HuH-7 (cell line): ENCODE results near the gene APBB1.

Experiments
- DNase-seq: peaks from one replicate; pipeline ENCODE4 v3.0.0; 2011; ENCODE audit warnings: low spot score

Gene APBB1

DNA sequence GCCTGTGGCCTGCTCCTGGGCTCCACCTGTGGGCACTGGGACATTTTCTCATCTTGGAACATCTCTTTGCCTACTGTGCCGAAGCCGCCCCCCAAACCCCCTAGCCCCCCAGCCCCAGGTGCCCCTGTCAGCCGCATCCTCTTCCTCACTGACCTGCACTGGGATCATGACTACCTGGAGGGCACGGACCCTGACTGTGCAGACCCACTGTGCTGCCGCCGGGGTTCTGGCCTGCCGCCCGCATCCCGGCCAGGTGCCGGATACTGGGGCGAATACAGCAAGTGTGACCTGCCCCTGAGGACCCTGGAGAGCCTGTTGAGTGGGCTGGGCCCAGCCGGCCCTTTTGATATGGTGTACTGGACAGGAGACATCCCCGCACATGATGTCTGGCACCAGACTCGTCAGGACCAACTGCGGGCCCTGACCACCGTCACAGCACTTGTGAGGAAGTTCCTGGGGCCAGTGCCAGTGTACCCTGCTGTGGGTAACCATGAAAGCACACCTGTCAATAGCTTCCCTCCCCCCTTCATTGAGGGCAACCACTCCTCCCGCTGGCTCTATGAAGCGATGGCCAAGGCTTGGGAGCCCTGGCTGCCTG is 27.3 kb downstream of the APBB1 start:
- DNase-seq, result no peak

DNA sequence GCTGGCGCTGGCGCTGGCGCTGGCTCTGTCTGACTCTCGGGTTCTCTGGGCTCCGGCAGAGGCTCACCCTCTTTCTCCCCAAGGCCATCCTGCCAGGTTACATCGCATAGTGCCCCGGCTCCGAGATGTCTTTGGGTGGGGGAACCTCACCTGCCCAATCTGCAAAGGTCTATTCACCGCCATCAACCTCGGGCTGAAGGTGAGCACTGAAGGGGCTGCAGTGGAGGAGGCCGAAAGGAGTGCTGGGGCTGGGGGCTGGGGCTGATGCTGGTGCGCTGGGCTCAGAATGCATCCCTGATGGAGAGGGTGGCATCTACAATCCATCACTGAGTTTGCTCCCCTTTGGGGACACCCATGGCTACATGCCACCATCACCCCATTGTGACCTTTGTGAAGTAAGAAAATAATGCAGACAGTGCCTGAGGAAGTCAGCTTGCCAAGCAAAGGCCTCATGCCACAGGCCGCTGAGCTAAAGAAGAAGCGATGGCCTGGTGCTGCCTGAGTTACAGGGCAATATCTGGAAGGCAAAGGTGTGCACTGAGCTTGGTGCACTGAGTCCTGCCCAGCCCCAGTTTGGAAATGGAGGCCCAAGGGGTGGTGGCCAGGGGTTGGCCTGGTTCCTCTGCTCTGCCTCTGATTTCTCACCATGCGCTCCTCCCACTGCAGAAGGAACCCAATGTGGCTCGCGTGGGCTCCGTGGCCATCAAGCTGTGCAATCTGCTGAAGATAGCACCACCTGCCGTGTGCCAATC is 28.0 kb downstream of the APBB1 start:
- no peak for DNase-seq

DNA sequence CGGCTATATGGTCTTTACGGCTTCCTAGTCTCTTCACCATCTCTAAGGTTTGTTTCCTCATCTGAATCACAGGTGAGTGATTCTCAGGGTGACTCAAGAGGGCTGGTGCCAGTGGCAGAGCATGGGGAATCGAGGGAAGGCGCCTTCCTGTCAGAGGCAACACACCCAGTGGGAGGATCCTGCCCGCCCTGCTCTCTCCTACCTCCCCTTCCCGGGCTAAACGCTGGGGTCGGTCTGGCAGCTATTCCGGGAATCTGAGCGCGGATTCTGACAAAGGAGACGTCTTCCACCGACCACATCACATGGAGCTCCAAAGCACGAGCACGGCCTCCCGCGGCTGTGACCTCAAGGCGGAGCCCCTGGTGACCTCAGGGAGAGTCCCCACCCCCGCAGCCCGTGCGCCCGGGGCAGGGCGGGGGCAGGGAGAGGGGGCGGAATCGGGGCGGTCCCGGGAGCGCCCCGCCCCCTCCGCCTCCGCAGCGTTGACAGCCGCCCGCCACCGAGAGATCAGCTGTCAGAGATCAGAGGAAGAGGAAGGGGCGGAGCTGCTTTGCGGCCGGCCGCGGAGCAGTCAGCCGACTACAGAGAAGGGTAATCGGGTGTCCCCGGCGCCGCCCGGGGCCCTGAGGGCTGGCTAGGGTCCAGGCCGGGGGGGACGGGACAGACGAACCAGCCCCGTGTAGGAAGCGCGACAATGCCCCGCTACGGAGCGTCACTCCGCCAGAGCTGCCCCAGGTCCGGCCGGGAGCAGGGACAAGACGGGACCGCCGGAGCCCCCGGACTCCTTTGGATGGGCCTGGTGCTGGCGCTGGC is 28.8 kb downstream of the APBB1 start, which contains the start of gene SMPD1:
Gene SMPD1 (plus strand): TSS at position 570 of the 813 bp plus-strand sequence. CDS start 125 bp downstream, at position 695.
- DNase-seq, result peak; percentile 91

DNA sequence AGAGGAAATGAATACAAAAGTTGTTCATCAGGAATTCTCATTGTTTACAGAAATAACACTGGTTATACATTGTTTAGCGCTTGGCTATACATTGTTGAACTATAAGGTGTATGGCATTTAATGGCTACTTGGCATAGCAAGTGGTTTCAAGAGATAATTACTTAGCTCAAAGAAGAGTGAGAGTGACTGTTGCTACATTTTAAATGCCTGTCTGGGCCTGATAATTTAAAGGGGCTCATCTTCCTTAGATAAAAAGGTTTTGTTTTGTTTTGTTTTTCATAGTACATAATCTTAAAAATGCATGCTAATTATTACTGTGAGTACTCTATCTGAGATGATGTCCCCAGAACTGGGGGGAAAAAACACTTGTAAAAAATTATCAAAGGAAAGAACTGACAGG is 30.1 kb downstream of the APBB1 start:
- DNase-seq, result no peak

DNA sequence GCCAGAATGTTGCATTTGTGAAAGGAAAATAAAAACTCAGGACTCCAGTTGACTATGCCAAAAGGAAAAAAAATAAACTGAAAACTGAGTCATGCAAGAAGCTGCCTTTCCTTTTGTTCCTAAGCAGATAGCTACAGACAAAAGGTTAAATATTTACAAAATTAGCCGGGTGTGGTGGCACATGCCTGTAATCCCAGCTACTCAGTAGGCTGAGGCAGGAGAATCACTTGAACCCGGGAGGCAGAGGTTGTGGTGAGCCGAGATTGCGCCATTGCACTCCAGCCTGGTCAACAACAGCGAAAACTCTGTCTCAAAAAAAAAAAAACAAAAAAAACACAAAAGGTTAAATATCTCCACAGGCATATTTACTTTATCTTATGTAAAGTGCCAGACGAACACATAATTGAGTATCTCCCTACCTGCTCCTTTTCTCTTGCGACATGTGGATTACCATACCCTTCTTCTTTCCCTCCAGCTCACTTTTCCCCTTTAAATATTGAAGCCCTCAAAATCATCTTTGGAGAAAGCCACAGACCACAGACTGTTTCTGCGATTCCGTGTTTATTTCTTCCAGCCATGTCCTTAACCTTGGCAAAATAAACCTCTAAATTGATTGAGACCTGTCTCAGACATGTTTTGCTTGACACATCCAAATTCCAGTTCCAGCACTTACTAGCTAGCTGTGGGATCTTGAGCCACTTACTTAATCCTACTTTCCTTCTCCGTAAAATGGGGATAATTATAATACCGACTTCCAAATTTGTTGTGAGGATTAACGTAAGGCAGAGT is 30.9 kb downstream of the APBB1 start:
- no peak for DNase-seq

DNA sequence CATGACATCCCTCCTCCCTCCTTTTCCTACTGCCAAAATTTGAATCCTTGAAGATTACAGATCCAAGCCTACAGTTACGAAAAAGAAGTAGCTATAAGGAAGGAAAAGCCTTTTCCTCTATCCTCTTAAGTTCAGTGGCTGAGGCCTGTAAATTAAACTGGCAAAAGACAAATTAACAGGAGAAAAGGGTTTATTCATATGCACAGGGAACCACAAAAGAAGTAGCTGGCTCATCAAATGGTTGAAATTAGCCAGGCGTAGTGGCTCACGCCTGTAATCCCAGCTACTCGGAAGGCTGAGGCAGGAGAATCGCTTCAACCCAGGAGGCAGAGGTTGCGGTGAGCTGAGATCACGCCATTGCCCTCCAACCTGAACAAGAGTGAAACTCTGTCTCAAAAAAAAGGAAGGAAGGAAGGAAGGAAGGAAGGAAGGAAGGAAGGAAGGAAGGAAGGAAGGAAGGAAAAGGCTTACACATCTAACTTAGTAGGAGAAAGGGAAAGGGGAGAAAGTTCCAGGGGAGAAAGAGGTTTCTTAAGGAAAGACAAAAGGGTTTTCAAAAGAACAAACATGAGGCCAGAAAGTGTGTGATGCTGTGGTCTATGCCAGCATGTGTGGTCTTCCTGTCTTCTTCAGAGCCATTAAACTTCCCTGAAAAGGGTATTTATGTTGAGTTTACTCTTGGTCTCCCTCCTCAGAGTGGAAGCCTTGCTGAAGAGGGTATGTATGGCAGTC is 33.7 kb downstream of the APBB1 start:
- no peak for DNase-seq

DNA sequence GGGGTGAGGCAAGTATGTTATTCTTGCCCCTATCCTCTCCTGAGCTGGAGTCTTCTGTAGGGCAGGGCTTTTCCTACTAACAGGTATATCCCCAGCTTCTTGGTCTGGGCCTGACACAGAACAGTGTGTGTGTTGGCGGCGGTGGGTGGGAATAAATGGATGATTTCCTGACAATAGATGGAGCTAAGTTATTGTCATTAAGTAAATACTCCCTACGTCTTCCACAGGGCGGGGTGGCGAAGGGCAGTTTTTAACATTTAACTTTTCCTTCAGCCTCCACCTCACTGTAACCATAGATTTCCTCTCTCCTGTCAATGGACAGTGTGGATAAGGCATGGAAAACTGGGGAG is 40.3 kb downstream of the APBB1 start:
- no peak for DNase-seq

DNA sequence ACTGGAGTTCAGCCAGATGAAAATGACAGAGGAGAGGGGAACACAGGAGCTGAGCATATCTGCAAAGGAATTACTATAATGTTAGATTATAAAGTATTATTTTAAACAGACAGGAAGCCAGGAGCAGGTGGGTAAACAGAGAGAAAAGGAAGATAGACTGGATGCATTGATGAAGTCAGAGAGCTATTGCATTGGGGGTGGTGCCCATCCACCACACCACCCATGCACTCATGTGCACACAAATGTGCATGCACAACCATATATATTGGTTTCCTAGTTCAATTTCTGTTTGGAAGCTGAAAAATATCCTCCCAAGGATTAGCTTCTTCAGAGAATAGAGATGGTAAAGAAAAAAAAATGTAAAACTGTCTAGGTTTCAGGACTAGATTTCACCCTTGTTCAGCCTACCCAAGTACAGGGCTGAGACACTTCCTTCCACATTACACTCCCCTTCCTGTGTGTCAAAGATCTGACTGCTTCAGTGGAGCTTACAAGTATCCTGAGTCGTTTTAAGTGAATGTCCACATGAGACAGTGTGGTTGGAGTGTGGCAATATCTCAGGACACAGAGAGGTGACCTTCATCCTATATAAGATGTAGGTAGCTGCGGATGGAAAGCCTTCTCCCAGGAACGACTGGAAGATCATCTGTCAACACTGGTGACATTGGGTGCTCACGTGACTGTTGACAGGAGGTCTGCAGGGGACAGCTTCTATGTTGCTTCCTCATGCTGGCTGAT is 40.8 kb downstream of the APBB1 start:
- no peak for DNase-seq

DNA sequence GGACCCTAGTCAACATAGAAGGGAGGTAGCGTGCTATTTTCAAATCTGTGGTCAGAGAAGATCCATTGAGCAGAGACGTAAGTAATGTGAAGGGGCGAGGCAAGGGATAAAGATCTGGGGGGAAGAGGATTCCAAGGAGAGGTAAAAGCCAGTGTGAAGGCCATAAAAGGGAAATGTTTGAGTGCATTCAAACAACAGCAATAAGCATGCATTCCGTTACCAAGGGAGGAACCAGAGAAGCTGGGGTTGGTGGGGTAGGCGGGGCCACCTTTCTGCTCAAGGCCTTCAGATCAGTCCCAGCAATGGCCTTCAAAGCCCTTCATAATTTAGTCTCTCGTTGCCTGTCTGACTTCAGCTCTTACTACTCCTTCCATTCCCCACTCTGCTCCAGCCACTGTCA is 47.1 kb downstream of the APBB1 start:
- DNase-seq, result no peak

DNA sequence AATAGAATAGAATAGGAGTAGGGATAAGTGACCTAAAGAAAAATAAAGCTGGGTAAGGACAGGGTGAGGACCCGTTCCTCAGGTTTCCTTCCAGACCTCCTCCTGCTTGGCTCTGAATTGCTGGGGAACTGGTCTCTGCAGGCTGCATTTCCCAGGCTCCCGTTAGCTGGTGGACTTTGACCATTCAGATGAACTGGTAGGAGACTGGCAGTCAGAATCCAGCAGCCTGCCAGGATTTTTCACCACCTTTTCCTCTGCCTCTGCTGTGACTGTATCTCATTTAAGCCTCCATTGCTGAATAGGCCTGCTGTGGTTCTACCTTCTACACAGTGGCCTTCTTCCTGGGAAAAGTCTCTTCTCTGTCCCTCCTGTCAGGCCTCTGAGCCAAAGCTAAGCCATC is 53.2 kb downstream of the APBB1 start:
- DNase-seq, result peak; percentile 45

DNA sequence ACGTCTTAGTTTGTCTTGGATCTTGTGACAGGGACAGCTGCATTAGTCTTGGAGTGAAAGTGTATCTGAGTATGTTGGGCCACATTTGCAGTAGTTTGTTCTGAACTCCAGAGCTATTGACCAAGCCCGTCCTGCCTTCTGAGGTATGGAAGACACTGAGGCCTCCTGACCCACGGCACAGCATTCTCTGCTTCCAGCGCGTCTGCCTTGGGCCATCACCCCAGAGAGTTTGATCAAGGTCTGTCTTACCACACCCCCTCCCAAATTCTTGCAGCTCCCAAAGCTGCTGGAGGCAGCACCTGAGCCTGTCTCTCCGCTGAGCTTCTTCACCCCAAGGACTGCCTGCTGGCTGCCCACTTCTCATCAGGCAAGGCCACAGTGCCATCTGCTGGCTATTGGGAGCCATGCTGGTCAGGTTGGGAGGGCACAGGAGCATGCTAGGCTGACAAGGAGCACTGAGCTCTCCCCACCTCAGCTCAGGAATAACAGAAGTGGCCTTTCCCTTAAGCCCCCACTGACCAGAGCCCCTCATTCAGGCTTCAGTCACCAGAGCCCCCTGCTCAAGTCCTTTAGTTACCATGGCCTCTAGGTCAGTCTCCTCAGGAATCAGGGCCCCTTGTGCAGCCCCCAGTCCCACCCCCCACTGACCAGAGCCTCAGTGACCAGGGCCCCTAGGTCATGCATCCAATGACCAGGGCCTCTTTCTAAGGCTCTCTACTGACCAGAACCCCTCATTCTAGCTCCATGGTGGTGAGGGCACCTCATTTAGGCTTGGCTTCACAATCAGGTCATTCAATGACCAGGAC is 55.8 kb downstream of the APBB1 start:
- peak; percentile 79 for DNase-seq

DNA sequence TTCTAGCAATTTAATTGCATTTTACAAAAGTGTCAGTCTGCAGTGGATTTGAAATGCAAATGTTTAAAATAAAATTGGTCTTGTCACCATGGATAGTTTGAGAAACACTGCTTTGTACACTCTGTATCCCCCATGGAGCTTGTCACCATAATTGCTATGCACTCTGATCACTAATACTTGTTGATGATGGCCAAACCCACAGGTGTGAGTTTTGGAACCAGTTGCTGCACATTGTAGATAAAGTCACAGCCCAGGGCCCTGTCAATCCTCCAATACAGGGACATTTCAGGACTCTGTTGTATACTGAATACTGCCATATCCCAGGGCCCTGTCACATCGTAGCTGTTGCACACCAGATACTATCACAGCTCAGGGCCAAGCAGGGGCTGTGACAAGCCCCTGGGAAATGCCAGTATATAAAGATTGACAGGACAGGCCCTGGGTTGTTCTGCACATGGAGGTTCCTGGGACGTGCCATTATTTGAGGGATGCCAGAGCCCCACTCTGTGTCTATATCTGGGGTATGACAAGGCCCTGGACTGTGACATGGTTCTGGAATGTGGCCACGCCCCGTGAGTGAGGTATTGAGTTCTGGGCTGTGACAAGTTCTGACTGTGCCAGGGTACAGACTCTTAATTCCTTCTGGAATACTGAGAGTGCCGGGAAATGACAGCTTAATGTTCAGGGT is 56.6 kb downstream of the APBB1 start:
- no peak for DNase-seq

DNA sequence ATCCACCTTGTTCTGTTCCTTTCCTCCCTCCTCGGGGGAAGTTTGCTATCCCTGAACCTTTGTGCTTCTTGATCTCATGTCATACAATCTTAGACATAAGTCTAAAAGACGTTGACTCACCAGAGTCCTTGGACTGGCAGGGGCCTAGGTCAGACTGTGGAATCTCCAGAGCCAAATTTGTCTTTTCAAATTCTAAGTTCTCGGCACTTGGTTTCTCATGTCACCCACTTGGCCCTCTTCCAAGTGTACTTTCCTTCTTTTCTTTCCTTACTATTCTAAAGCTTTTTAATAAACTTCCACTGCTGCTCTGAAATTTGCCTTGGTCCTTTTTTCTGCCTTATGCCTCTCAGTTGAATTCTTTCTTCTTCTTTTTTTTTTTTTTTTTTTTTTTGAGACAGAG is 58.7 kb downstream of the APBB1 start:
- no peak for DNase-seq

DNA sequence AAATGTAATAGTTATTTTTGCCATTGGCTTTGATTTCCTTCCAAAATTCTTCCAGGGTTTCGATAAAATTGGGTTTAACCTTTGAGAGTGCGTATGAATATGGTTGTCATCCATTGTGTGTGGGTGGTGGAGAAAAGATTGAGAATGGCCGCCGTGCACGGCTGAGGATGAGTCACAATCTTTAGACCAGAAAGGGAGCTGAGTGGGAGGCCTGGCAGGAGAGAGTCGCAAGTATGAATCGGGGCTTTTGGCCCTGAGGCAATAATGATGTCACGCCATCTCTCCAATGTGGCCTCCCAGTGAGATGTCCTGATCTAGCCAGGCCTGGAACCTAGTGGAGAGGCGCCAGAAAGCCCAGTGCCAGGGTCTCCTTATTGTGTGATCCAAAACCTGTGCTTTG is 61.7 kb downstream of the APBB1 start:
- no peak for DNase-seq

DNA sequence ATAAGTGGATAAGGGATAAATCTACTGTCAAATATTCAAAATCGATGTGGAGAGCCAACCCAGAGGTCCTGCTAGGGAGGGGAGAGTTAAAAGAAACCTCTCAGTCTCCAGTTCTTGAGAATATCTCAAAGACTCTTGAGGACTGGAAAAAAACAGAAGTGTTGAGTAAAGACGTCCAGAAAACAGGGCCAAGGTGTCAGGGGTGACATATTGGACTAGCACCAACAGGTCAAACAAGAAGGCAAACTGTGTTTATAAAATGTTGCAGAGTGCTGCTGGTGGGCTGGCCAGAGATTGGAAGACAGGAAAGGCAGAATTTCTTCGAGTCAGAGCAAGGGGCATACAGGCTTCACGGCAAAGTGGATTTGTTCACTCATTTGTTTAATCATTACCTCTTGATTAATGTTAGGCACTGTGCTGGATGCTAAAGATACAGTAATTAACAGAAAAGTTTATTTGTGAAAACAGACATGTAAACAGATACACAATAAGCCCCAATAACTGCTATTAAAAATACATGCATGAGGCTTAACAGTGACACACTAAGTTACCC is 62.3 kb downstream of the APBB1 start:
- DNase-seq, result no peak

DNA sequence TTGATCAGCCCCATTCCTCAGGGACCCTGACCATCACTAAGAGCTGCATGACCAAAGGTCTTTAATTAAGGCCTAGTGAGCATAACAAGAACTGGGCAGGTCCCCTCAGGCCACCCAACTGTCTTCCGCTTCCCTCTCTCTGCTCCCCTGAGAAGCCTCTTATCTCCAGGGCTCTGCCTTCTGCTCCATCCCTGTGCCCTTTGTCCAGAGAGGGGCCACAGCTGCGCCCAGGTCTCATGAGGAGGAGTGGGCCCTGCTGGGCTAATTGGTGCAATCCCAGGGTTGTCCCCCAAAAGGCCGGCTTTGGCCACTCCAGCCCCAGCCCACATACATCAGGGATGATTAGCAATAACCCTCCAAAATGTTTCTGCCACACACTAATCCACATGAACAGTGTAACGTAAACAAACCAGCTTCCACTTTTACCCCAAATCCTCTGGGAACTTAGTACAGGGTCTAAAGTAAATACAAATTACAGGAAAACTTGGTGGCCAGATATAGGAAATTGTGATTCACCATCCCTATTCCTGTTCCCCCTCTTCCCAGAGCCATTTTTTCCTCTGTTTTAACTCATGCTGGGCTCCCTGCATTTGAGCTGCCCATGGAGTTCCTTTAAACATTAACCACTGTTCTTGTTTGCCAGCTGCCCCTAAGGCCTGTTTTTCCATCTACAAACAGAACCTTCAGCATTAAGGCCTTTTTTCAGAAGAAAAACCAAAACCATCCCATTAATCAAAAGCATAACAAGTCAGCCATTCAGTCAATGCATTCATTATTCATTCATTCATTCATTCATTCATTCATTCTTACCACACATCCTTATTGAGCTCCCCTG is 64.0 kb downstream of the APBB1 start:
- peak; percentile 19 for DNase-seq

DNA sequence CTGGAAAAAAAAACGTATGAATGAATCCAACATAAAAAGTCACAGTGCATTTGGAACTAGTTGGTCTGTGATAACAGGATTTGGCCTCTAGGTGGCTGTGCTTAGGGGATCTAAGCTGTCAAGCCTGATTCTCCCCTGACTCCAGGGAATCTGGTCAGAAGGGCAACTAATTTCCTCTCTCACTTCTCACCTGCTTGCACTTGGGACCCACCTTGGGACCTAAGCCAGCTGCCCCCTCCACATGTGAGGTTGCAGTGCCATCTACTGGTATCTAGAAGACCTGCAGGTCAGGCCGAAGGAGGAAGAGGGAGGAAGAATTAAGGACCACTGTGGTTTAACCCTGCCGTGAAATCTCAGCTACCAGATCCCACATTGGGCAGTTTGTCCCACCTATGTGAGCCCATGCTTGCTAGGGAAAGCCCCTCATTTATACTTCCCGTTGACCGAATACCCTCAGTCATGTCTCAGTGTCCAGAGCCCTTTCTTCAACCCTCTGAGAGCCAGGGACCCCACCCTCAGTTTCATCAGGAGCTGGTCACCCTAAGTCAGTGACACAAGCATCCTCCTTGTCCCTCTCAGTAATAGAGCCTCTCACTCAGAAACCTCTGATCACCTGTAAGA is 65.4 kb downstream of the APBB1 start:
- peak; percentile 81 for DNase-seq
